ENCODE measurements around the gene CCL15. TPM values are rescaled to one million over a fixed set of nuclear protein-coding genes. Genes with fewer than 3 reads are reported as not detected.
A peak's percentile ranks its signal among the peaks of the same experiment; 100 is the strongest.

Gene CCL15
- total and polyA plus RNA-seq, 2 of the 13 experiments (the other 11 are each of a cell fraction or from before 2014, with no cell fraction given): 29.2 to 45.9 TPM

- TF ChIP-seq HOXA7 (CRISPR knock-in tag; IDR thresholded peaks at IDR 0.05) (no peak), SNRNP70 (IDR thresholded peaks at IDR 0.05; ENCODE audit: low read depth, low read length) (no peak), ZNF101 (CRISPR knock-in tag; IDR thresholded peaks at IDR 0.05; ENCODE audit: borderline replicate concordance, low read depth) (no peak), ZNF761 (CRISPR knock-in tag; conservative IDR thresholded peaks at IDR 0.05) (no peak), TCF7 (IDR thresholded peaks at IDR 0.05; ENCODE audit: low read depth) (peak; percentile 42), ZNF446 (CRISPR knock-in tag; IDR thresholded peaks at IDR 0.05) (no peak), ZBTB1 (CRISPR knock-in tag; IDR thresholded peaks at IDR 0.05; ENCODE audit: borderline replicate concordance) (no peak), TMF1 (CRISPR knock-in tag; IDR thresholded peaks at IDR 0.05; ENCODE audit: low read depth) (no peak), FIP1L1 (IDR thresholded peaks at IDR 0.05; ENCODE audit: borderline replicate concordance, insufficient read depth, low read depth, low read length) (no peak), NFIC (IDR thresholded peaks at IDR 0.05; ENCODE audit: low read length) (peak; percentile 54; the same call in 1 of the 2 replicates), KMT2A (CRISPR knock-in tag; IDR thresholded peaks at IDR 0.05) (no peak), PREB (CRISPR knock-in tag; IDR thresholded peaks at IDR 0.05) (no peak), NBN (conservative IDR thresholded peaks at IDR 0.05) (no peak), MAX (IDR thresholded peaks at IDR 0.05) (peak; percentile 45), EP300 (IDR thresholded peaks at IDR 0.05; ENCODE audit: low read depth in 2 of 2, low read length in 2 of 2) (peak in 1 of 2 experiments; percentile 85; a peak in 2 of 4 replicates), EP300 (CRISPR knock-in tag; IDR thresholded peaks at IDR 0.05; ENCODE audit: borderline replicate concordance) (peak; percentile 66; the same call in 1 of the 2 replicates), IKZF5 (CRISPR knock-in tag; IDR thresholded peaks at IDR 0.05) (no peak), KLF6 (CRISPR knock-in tag; IDR thresholded peaks at IDR 0.05) (no peak), SKI (IDR thresholded peaks at IDR 0.05; ENCODE audit: partially characterized antibody) (peak; percentile 47), FOXJ3 (CRISPR knock-in tag; IDR thresholded peaks at IDR 0.05; ENCODE audit: borderline replicate concordance) (no peak), TARDBP (CRISPR knock-in tag; IDR thresholded peaks at IDR 0.05) (no peak), NFIB (CRISPR knock-in tag; IDR thresholded peaks at IDR 0.05; ENCODE audit: borderline replicate concordance) (no peak), SP5 (CRISPR knock-in tag; IDR thresholded peaks at IDR 0.05; ENCODE audit: borderline replicate concordance, low read depth) (peak; percentile 86), GLI4 (CRISPR knock-in tag; IDR thresholded peaks at IDR 0.05; ENCODE audit: borderline replicate concordance) (no peak), ZSCAN20 (CRISPR knock-in tag; IDR thresholded peaks at IDR 0.05; ENCODE audit: borderline replicate concordance) (no peak), ZMYM4 (CRISPR knock-in tag; IDR thresholded peaks at IDR 0.05) (no peak), KLF15 (CRISPR knock-in tag; IDR thresholded peaks at IDR 0.05; ENCODE audit: borderline replicate concordance) (no peak), ZNF773 (CRISPR knock-in tag; IDR thresholded peaks at IDR 0.05; ENCODE audit: borderline replicate concordance) (no peak), SALL1 (CRISPR knock-in tag; IDR thresholded peaks at IDR 0.05) (peak; percentile 49; the same call in 1 of the 2 replicates), ARHGAP35 (CRISPR knock-in tag; IDR thresholded peaks at IDR 0.05; ENCODE audit: borderline replicate concordance) (no peak), TBL1XR1 (IDR thresholded peaks at IDR 0.05; ENCODE audit: borderline replicate concordance, low read length, partially characterized antibody) (no peak), ZNF557 (CRISPR knock-in tag; IDR thresholded peaks at IDR 0.05) (no peak), HNF4A (CRISPR knock-in tag; IDR thresholded peaks at IDR 0.05) (no peak)
These were observed 632 bp downstream of the CCL15 start (continued) for GRCh38 chr17:36000732-36001109.
